GM12878 (cell line): ENCODE data around the gene CCDC134. TPM values are rescaled to one million over a fixed set of nuclear protein-coding genes. Genes with fewer than 3 reads are reported as not detected.

ENCODE experiments used
- EP300 ChIP-seq, 2 experiments: fragments of 150-350 bp in 1 of 2; IDR thresholded peaks; 2 replicates each; pipeline ENCODE4 v1.6.1; 2011 to 2012; ENCODE audit warnings: low read depth in 2 of 2, low read length in 2 of 2, borderline replicate concordance in 1 of 2, improper control_type of control experiment in 1 of 2, inconsistent platforms in 1 of 2; ENCODE audit not compliant: control insufficient read depth in 1 of 2
- FOS ChIP-seq: IDR thresholded peaks from 3 replicates; pipeline ENCODE4 v1.6.1; 2011; ENCODE audit warnings: borderline replicate concordance; ENCODE audit not compliant: insufficient read length; ENCODE audit errors: extremely low read depth
- GATAD2B ChIP-seq: fragments of 450-650 bp; conservative IDR thresholded peaks from 2 replicates; pipeline ENCODE4 v1.6.1; 2017; ENCODE audit warnings: low read depth, mild to moderate bottlenecking, moderate library complexity
- HDGF ChIP-seq: fragments of 450-650 bp; IDR thresholded peaks from 2 replicates; pipeline ENCODE4 v1.6.1; 2016; ENCODE audit warnings: antibody characterized with exemption
- KDM1A ChIP-seq: fragments of 200-600 bp; sonication (generic); IDR thresholded peaks from 2 replicates; pipeline ENCODE4 v1.6.1; 2016; ENCODE audit warnings: borderline replicate concordance
- MYC ChIP-seq: IDR thresholded peaks from 2 replicates; pipeline ENCODE4 v1.6.1; 2011; ENCODE audit warnings: mild to moderate bottlenecking, low read length, moderate library complexity, inconsistent platforms; ENCODE audit not compliant: insufficient read depth, insufficient replicate concordance, insufficient read length, severe bottlenecking
- NRF1 ChIP-seq: conservative IDR thresholded peaks from 2 replicates; pipeline ENCODE4 v1.6.1; 2011; ENCODE audit warnings: mild to moderate bottlenecking, low read depth, low read length, improper control_type of control experiment
- RUNX3 ChIP-seq: IDR thresholded peaks from 2 replicates; pipeline ENCODE4 v1.6.1; 2012; ENCODE audit warnings: low read length, inconsistent platforms
- SMC3 ChIP-seq: IDR thresholded peaks from 2 replicates; pipeline ENCODE4 v1.6.1; 2011; ENCODE audit warnings: low read length, improper control_type of control experiment, borderline replicate concordance
- SREBF1 ChIP-seq: IDR thresholded peaks from 2 replicates; pipeline ENCODE4 v1.6.1; 2012; ENCODE audit warnings: mild to moderate bottlenecking, low read length
- STAT3 ChIP-seq: IDR thresholded peaks from 2 replicates; pipeline ENCODE4 v1.6.1; 2011; ENCODE audit warnings: low read depth, low read length, improper control_type of control experiment
- TAF1 ChIP-seq: IDR thresholded peaks from 2 replicates; pipeline ENCODE4 v1.6.1; 2011; ENCODE audit warnings: mild to moderate bottlenecking, low read depth, low read length, borderline replicate concordance
- polyA plus RNA-seq, 11 experiments: library from polyadenylated mRNA; depleted of rRNA in 4 of 11; unstranded in 6 of 11; stranded (reverse) in 5 of 11; fragments of >200 nt; fragmentation: Nextera tagmentation in 4 of 11; fragmentation: Illumina TruSeq in 1 of 11; extraction: Ambion mirVana in 4 of 11; extraction: Trizol in 1 of 11; gene quantifications; 1 replicate in 1 of 11; 2 replicates in 10 of 11; pipeline versions ENCODE4 v1.2.1 to v1.2.3, GENCODE V29; 2011 to 2016; ENCODE audit warnings: inconsistent platforms in 2 of 11, missing spikeins in 2 of 11, low read depth in 1 of 11
- total RNA-seq, 4 experiments: library from RNA; depleted of rRNA in 3 of 4; stranded (reverse); fragments of >200 nt in 3 of 4; fragmentation: Illumina TruSeq in 1 of 4; extraction: Trizol in 1 of 4; gene quantifications; 2 replicates each; pipeline versions ENCODE4 v1.2.1 to v1.2.3, GENCODE V29; 2013 to 2021
- TF ChIP-seq, protein P1 (sequence below): IDR thresholded peaks from 2 replicates; pipeline ENCODE4 v1.6.1; 2012; ENCODE audit warnings: low read depth, low read length, improper control_type of control experiment
- TF ChIP-seq, protein P2 (sequence below): fragments of 450-650 bp; formaldehyde crosslinking; IDR thresholded peaks from 2 replicates; pipeline ENCODE4 v1.5.0; 2022; ENCODE audit warnings: mild to moderate bottlenecking, missing genetic modification characterization
- TF ChIP-seq, protein P3 (sequence below), 3 experiments: IDR thresholded peaks in 2 of 3; conservative IDR thresholded peaks in 1 of 3; 2 replicates each; pipeline ENCODE4 v1.5.1; 2011; ENCODE audit warnings: low read depth in 3 of 3, low read length in 3 of 3, mild to moderate bottlenecking in 3 of 3, control low read depth in 2 of 3, moderate library complexity in 2 of 3, inconsistent platforms in 1 of 3, mixed read lengths in 1 of 3; ENCODE audit not compliant: control insufficient read depth in 2 of 3, insufficient read depth in 1 of 3; ENCODE audit errors: extremely low read depth in 1 of 3
- TF ChIP-seq, protein P4 (sequence below): fragments of 450-650 bp; IDR thresholded peaks from 2 replicates; pipeline ENCODE4 v1.6.1; 2016; ENCODE audit warnings: mild to moderate bottlenecking, moderate library complexity, borderline replicate concordance

Gene CCDC134
- total and polyA plus RNA-seq, 10 of the 15 experiments (the other 5 are each of a cell fraction or from before 2014, with no cell fraction given) = 0.35 to 19.3 (median 11.8) TPM

DNA sequence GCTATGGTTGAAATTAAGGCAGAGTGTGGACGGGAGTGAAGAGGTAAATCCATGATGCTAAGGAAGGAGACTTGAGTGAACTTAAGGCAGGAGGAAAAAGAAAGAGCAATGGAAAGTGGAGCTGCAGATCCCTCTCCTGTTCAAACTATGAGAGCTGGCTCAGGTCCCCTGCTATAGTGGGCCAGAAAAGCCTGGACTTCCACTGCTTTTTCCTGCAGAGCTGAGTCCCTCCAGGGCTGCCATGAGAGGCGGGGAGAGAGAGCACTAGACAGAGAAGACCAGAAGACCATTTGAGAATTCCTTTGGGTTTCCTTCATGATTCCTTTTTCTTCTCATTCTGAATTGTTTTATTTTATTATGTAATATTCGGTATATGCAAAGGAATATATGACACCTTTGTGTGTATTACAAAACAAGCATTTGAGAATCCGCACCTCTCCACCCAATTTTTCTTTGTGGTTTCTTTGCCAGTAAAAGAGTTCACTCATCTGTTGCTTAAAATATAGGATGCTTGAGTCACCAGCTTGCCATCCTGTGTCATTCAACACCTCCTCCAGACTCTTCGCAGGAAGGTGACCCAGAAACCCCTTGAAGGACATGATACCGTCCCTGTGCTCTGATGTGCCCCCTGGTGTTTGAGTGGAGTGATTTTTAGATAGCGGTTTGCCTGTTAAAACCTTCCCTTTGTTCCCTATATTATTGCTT lies 56.8 kb downstream of the CCDC134 start (continued):
- TF ChIP-seq SREBF1 = no peak
- no peak for TF ChIP-seq FOS
- TF ChIP-seq, protein P1, sequence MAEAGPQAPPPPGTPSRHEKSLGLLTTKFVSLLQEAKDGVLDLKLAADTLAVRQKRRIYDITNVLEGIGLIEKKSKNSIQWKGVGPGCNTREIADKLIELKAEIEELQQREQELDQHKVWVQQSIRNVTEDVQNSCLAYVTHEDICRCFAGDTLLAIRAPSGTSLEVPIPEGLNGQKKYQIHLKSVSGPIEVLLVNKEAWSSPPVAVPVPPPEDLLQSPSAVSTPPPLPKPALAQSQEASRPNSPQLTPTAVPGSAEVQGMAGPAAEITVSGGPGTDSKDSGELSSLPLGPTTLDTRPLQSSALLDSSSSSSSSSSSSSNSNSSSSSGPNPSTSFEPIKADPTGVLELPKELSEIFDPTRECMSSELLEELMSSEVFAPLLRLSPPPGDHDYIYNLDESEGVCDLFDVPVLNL = no peak
- TF ChIP-seq, protein P2, sequence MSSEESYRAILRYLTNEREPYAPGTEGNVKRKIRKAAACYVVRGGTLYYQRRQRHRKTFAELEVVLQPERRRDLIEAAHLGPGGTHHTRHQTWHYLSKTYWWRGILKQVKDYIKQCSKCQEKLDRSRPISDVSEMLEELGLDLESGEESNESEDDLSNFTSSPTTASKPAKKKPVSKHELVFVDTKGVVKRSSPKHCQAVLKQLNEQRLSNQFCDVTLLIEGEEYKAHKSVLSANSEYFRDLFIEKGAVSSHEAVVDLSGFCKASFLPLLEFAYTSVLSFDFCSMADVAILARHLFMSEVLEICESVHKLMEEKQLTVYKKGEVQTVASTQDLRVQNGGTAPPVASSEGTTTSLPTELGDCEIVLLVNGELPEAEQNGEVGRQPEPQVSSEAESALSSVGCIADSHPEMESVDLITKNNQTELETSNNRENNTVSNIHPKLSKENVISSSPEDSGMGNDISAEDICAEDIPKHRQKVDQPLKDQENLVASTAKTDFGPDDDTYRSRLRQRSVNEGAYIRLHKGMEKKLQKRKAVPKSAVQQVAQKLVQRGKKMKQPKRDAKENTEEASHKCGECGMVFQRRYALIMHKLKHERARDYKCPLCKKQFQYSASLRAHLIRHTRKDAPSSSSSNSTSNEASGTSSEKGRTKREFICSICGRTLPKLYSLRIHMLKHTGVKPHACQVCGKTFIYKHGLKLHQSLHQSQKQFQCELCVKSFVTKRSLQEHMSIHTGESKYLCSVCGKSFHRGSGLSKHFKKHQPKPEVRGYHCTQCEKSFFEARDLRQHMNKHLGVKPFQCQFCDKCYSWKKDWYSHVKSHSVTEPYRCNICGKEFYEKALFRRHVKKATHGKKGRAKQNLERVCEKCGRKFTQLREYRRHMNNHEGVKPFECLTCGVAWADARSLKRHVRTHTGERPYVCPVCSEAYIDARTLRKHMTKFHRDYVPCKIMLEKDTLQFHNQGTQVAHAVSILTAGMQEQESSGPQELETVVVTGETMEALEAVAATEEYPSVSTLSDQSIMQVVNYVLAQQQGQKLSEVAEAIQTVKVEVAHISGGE (CRISPR knock-in tag) = no peak
- TF ChIP-seq SMC3 = peak; percentile 74; the same call in 1 of the 2 replicates
- 0 out of 2 replicates have a peak, but pooled peaks have one; percentile 20 for TF ChIP-seq HDGF
- no peak for TF ChIP-seq GATAD2B
- no peak for TF ChIP-seq NRF1
- TF ChIP-seq RUNX3 = peak; percentile 72
- TF ChIP-seq STAT3 = no peak
- TF ChIP-seq KDM1A = no peak
- no peak for TF ChIP-seq TAF1
- TF ChIP-seq, protein P3, sequence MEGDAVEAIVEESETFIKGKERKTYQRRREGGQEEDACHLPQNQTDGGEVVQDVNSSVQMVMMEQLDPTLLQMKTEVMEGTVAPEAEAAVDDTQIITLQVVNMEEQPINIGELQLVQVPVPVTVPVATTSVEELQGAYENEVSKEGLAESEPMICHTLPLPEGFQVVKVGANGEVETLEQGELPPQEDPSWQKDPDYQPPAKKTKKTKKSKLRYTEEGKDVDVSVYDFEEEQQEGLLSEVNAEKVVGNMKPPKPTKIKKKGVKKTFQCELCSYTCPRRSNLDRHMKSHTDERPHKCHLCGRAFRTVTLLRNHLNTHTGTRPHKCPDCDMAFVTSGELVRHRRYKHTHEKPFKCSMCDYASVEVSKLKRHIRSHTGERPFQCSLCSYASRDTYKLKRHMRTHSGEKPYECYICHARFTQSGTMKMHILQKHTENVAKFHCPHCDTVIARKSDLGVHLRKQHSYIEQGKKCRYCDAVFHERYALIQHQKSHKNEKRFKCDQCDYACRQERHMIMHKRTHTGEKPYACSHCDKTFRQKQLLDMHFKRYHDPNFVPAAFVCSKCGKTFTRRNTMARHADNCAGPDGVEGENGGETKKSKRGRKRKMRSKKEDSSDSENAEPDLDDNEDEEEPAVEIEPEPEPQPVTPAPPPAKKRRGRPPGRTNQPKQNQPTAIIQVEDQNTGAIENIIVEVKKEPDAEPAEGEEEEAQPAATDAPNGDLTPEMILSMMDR (IDR thresholded peaks at IDR 0.05 in 2 of 3, conservative IDR thresholded peaks at IDR 0.05 in 1 of 3; ENCODE audit: control insufficient read depth in 2 of 3, extremely low read depth in 1 of 3, insufficient read depth in 1 of 3, low read depth in 3 of 3, low read length in 3 of 3) = peak; percentile 54 to 76 (median 71)
- TF ChIP-seq, protein P4, sequence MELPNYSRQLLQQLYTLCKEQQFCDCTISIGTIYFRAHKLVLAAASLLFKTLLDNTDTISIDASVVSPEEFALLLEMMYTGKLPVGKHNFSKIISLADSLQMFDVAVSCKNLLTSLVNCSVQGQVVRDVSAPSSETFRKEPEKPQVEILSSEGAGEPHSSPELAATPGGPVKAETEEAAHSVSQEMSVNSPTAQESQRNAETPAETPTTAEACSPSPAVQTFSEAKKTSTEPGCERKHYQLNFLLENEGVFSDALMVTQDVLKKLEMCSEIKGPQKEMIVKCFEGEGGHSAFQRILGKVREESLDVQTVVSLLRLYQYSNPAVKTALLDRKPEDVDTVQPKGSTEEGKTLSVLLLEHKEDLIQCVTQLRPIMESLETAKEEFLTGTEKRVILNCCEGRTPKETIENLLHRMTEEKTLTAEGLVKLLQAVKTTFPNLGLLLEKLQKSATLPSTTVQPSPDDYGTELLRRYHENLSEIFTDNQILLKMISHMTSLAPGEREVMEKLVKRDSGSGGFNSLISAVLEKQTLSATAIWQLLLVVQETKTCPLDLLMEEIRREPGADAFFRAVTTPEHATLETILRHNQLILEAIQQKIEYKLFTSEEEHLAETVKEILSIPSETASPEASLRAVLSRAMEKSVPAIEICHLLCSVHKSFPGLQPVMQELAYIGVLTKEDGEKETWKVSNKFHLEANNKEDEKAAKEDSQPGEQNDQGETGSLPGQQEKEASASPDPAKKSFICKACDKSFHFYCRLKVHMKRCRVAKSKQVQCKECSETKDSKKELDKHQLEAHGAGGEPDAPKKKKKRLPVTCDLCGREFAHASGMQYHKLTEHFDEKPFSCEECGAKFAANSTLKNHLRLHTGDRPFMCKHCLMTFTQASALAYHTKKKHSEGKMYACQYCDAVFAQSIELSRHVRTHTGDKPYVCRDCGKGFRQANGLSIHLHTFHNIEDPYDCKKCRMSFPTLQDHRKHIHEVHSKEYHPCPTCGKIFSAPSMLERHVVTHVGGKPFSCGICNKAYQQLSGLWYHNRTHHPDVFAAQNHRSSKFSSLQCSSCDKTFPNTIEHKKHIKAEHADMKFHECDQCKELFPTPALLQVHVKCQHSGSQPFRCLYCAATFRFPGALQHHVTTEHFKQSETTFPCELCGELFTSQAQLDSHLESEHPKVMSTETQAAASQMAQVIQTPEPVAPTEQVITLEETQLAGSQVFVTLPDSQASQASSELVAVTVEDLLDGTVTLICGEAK = no peak
- no peak for TF ChIP-seq MYC
- TF ChIP-seq EP300 (IDR thresholded peaks at IDR 0.05; ENCODE audit: borderline replicate concordance in 1 of 2, control insufficient read depth in 1 of 2, low read depth in 2 of 2, low read length in 2 of 2) = no peak
